ENCODE data around the gene INPP5A.

GRCh38 chr10:132582137-132582536 lies 44.5 kb downstream of the INPP5A start:
- TF ChIP-seq CTCF (conservative IDR thresholded peaks at IDR 0.05) = no peak
- TF ChIP-seq ZFX (IDR thresholded peaks at IDR 0.05) = no peak
